ENCODE measurements around the gene ICAM2. TPM values are rescaled to one million over a fixed set of nuclear protein-coding genes. Genes with fewer than 3 reads are reported as not detected.

ICAM2 gene
- total RNA-seq, 1 donor from 2014 or later, result not detected

- Mint-ChIP-seq H3K9me3 (no peaks in the 10 kb centered on the region), H3K36me3 (no peaks in the 10 kb centered on the region), H3K27ac (no peak overlapping the region)
Measured at GRCh38 chr17:63963123-63963522, 57.3 kb downstream of the ICAM2 start.

DNA sequence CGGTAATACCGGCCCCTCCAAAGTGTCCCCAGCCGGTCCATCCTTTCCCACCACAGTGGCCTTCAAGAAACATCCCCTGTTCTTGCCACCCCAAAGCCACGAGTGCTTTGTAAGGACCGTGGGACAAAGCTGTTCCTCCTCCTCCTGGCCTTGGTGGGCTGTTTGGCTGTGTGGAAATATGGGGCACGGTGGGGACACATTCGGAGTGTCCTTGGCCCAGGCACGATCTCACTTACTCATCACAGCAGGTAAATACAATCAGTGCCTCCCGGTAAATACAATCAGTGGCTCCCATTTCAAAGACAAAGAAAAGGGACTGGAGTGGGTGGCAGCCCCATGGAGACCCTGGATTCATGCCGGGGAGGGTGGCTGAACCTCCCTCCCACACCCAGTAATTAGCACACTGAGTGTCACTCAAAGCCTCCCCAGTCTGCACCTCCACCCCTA is 58.1 kb downstream of the ICAM2 start:
- H3K4me1 Mint-ChIP-seq (ENCODE audit: unreplicated experiment), result no peaks in the 10 kb centered on the region
- H3K27me3 Mint-ChIP-seq, result peaks cover 17% of the 10 kb centered on the region
- no peak for TF ChIP-seq CTCF (conservative IDR thresholded peaks at IDR 0.05)
- no peaks in the 10 kb centered on the region for H3K36me3 Mint-ChIP-seq
- no peak for DNase-seq (ENCODE audit: extremely low spot score, unreplicated experiment)
- H3K4me3 Mint-ChIP-seq, result no peak overlapping the region
- no peak overlapping the region for H3K27ac Mint-ChIP-seq
- H3K9me3 Mint-ChIP-seq, result no peaks in the 10 kb centered on the region

More at GRCh38 chr17:63963123-63963522, 57.3 kb downstream of the ICAM2 start:
- Mint-ChIP-seq H3K27me3 (peaks cover 18% of the 10 kb centered on the region), H3K4me3 (no peak overlapping the region), H3K4me1 (ENCODE audit: unreplicated experiment) (no peaks in the 10 kb centered on the region)
- no peak for TF ChIP-seq CTCF (conservative IDR thresholded peaks at IDR 0.05)
- DNase-seq (ENCODE audit: extremely low spot score, unreplicated experiment), result no peak

DNA sequence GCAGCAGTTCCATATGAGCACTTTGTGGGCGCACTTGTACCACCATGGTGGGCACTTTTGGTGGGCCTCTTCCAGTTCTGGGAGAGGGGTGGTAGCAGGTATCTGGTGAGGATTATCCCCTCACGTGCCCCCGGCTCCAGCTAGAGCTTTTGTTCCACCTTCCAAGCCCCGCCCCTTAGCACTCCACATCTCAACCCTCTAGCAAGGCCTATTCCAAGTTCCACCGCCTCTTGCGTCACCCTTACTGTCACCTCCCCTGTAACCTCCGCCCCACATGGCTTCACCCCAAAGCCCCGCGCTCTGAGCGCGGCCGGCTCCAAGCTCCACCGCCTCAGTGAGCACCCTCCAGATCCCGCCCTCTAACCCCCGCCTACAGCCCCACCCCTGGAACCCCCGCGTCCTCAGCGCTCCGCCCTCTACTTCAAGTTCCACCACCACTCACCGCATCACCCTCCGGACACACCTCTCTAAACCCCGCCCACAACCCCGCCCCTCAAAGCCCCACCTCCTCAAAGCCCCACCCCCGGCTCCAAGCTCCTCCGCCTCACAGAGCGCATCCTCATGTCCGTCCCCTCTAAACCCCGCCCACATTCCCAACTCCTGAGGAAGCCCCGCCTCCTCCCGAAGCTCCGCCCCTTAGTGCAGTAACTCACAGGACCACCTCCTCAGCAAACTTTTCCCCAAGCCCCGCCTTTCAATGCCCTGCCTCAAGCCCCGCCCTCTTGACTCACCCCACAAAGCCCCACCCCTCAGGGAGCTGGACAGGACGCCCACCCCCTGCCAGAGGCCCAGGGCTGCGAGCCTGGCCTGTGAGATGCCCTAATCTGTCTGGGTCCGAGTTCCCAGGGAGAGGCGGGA is 58.8 kb downstream of the ICAM2 start:
- Mint-ChIP-seq H3K4me3 (peak overlapping the region; percentile 65), H3K27me3 (peaks cover 10% of the 10 kb centered on the region), H3K4me1 (ENCODE audit: unreplicated experiment) (no peaks in the 10 kb centered on the region), H3K9me3 (no peaks in the 10 kb centered on the region), H3K27ac (no peak overlapping the region), H3K36me3 (no peaks in the 10 kb centered on the region)
- no peak for DNase-seq (ENCODE audit: extremely low spot score, unreplicated experiment)
- TF ChIP-seq CTCF (conservative IDR thresholded peaks at IDR 0.05), result no peak

DNA sequence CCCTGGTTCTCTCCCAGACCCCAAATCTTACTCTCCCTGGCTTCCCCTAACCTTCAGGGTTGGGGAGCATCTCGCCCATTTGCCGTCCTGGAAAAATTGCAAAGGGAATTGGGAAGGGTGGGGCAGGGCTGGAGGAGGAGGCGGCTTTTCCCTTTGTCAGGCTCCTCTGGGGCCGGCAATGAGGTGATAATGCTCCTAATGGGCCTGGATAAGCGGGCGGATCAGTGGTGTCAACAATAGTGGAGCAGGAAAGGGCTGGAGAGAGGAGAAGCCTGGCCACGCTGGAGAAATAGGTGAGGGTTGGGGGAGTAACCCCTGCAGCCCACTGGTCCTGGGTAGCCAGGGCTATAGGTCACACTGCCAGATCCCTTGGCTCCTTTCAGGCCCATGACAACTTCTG is 60.0 kb downstream of the ICAM2 start:
- no peak for DNase-seq (ENCODE audit: extremely low spot score, unreplicated experiment)
- Mint-ChIP-seq H3K4me3 (no peak overlapping the region), H3K27ac (no peak overlapping the region), H3K27me3 (peaks cover 10% of the 10 kb centered on the region), H3K9me3 (no peaks in the 10 kb centered on the region), H3K36me3 (no peaks in the 10 kb centered on the region), H3K4me1 (ENCODE audit: unreplicated experiment) (no peaks in the 10 kb centered on the region)
- TF ChIP-seq CTCF (conservative IDR thresholded peaks at IDR 0.05), result no peak

DNA sequence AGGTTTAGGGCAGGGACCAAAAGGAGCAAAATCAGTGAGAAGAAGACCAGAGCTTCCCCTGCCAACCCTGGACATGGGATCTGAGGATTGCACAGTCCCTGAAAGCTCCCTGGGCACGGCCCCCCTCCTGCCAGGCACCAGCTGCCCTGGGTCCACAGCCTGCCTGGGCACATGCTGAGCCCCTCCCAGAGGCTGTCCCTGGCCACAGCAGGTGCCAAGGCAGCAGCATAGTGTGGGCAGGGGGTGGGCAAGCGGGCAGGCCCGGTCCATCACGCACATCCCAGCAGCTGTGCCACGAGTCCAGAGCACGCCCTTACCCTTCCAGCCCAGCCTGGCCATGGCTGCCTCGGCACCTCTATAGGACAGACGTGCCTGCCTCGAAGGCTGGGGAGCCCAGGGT is 60.4 kb downstream of the ICAM2 start:
- no peak overlapping the region for H3K4me3 Mint-ChIP-seq
- H3K27me3 Mint-ChIP-seq, result peaks cover 10% of the 10 kb centered on the region
- no peak for TF ChIP-seq CTCF (conservative IDR thresholded peaks at IDR 0.05)
- no peaks in the 10 kb centered on the region for H3K9me3 Mint-ChIP-seq
- no peak overlapping the region for H3K27ac Mint-ChIP-seq
- H3K36me3 Mint-ChIP-seq, result no peaks in the 10 kb centered on the region
- H3K4me1 Mint-ChIP-seq (ENCODE audit: unreplicated experiment), result no peaks in the 10 kb centered on the region
- DNase-seq (ENCODE audit: extremely low spot score, unreplicated experiment), result no peak
